ENCODE measurements around the gene TROAP.

The TROAP gene

GRCh38 chr12:49348781-49349180 lies 25.7 kb downstream of the TROAP start:
- in situ Hi-C loops (cut with MboI; ENCODE audit: low sequenced_read_pairs, unreplicated experiment) = no loop called here
- TF ChIP-seq, protein P1, sequence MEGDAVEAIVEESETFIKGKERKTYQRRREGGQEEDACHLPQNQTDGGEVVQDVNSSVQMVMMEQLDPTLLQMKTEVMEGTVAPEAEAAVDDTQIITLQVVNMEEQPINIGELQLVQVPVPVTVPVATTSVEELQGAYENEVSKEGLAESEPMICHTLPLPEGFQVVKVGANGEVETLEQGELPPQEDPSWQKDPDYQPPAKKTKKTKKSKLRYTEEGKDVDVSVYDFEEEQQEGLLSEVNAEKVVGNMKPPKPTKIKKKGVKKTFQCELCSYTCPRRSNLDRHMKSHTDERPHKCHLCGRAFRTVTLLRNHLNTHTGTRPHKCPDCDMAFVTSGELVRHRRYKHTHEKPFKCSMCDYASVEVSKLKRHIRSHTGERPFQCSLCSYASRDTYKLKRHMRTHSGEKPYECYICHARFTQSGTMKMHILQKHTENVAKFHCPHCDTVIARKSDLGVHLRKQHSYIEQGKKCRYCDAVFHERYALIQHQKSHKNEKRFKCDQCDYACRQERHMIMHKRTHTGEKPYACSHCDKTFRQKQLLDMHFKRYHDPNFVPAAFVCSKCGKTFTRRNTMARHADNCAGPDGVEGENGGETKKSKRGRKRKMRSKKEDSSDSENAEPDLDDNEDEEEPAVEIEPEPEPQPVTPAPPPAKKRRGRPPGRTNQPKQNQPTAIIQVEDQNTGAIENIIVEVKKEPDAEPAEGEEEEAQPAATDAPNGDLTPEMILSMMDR (IDR thresholded peaks at IDR 0.05; ENCODE audit: borderline replicate concordance, control extremely low read depth, extremely low read depth, insufficient read depth, missing control alignments) = no peak
- DNase-seq (ENCODE audit: low spot score) = no peak

- TF ChIP-seq, protein P1 (IDR thresholded peaks at IDR 0.05; ENCODE audit: borderline replicate concordance, control extremely low read depth, extremely low read depth, insufficient read depth, missing control alignments) = no peak
- in situ Hi-C loops (cut with MboI; ENCODE audit: low sequenced_read_pairs, unreplicated experiment) = no loop called here
- no peak for DNase-seq (ENCODE audit: low spot score)
Measured at GRCh38 chr12:49349266-49349665, 26.2 kb downstream of the TROAP start.

- TF ChIP-seq, protein P1 (IDR thresholded peaks at IDR 0.05; ENCODE audit: borderline replicate concordance, control extremely low read depth, extremely low read depth, insufficient read depth, missing control alignments) = no peak
- no peak for DNase-seq (ENCODE audit: low spot score)
- in situ Hi-C loops (cut with MboI; ENCODE audit: low sequenced_read_pairs, unreplicated experiment) = no loop called here
Measured at GRCh38 chr12:49352351-49352750, 29.3 kb downstream of the TROAP start.

- TF ChIP-seq, protein P1 (IDR thresholded peaks at IDR 0.05; ENCODE audit: borderline replicate concordance, control extremely low read depth, extremely low read depth, insufficient read depth, missing control alignments) = no peak
- in situ Hi-C loops (cut with MboI; ENCODE audit: low sequenced_read_pairs, unreplicated experiment) = no loop called here
- DNase-seq (ENCODE audit: low spot score) = no peak
Measured at GRCh38 chr12:49355913-49356312, 32.9 kb downstream of the TROAP start.

- DNase-seq (ENCODE audit: low spot score) = peak; percentile 32
- in situ Hi-C loops (cut with MboI; ENCODE audit: low sequenced_read_pairs, unreplicated experiment) = no loop called here
- TF ChIP-seq, protein P1 (IDR thresholded peaks at IDR 0.05; ENCODE audit: borderline replicate concordance, control extremely low read depth, extremely low read depth, insufficient read depth, missing control alignments) = peak; percentile 22
Measured at GRCh38 chr12:49357103-49357678, 34.1 kb downstream of the TROAP start.

- in situ Hi-C loops (cut with MboI; ENCODE audit: low sequenced_read_pairs, unreplicated experiment) = no loop called here
- peak; percentile 76 for DNase-seq (ENCODE audit: low spot score)
Measured at GRCh38 chr12:49358483-49359141, 35.6 kb downstream of the TROAP start.

More at GRCh38 chr12:49358483-49359141, 35.6 kb downstream of the TROAP start:
- TF ChIP-seq, protein P1 (IDR thresholded peaks at IDR 0.05; ENCODE audit: borderline replicate concordance, control extremely low read depth, extremely low read depth, insufficient read depth, missing control alignments) = peak; percentile 73

All from GM13976 (cell line).